ENCODE results near the gene DMXL1.

Gene DMXL1

DNA sequence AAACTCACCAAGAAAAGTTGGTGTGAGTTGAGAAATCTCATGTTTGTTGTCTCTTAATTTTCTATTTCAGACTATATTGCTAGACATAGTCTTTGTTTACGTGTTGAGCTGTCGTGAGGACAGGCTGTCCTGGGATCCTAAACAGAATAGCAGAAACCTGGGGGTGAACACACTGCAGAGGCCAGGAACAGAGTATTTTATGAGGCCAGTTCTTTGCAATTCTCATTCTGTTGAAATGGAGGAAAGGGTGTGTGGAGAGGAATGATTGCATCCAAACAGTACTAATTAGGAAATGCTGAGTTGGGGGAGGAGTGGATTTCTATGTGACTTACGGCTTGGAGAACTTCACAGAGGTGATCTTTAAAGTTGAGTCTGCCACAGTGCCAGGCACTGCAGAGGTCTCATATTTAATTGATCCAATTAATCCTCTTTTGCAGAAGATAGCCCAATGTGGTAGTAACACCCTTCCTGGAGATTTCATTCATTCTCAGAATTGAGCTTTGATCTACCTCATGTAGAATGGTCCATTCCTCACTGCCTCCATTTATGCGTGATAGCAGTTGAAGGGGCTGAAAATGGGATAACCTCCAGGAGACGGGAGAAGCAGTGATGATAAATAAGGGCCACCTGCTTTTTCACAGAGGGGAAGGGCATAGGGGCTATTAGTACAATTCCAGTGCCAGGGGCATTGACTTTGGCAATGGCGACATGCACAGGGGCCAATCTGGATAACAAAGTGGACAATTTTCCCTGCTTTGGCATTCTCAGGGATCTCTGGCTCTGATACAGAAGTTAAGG lies 200.3 kb downstream of the DMXL1 start:
- DNase-seq = peak; percentile 76

DNA sequence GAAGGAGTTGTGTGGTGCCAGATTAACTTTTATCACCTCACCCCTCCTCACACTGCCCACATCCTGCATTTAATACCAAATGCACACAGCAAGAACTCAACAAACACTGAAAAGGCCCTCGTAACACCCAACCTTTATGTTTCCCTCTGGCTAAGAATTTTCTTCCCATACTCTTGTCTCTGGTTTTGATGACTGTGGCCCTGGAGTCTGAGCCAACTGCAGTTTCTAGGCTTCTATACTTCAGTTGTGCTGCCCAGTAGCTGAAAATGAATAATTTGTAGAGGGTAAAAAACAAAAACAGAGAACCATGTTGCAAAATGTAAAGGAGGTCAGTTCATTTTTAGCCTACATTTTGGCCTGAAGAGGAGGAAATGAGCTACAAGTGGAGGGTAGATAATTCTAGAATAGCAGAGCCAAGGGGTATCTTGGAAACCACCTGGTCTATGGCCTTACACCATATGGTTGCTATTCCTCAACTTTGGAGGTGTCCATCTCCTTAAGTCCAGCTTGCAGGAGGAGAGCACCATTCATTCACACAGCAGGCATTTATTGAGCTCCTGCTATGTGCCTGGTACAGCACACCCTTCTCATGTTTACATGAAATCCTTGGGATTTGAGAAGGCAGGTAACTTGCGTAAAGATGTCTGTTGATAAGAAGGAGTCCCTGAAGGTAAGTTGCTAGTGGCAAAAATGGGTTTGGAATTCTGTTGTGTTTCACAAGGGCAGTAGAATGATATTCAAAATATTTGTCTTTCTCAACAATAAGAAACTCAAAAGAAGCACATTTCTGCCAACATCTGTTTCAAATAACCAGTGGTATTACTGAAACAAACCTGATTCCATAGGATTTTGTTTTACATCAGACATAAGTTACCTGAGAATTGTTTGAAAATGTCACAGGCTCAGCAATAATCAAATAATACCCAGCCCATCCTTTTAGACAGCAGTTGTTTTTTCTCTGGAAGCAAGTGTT lies 201.2 kb downstream of the DMXL1 start:
- DNase-seq = peak; percentile 39

DNA sequence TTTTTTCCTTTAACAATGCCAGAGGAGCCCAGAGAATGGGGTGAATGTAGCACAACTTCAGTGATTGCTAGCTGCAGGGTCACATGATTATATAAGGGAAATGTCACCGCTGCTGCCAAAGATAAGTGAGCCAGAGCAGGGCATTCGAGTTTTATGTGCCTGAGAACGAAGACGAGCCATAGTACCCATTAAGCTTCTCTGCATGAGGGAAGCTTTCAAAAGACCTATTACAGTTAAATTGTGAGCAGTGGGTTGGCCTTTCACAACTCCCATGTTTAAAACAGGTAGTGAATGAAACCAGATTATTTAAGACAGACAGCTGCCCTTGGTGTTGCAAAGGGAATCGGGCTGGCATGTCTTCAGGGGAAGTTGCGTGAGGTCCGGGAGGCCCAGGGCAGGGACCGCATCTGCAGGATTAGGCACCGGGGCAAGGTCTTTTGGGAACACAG lies 202.5 kb downstream of the DMXL1 start:
- peak; percentile 58 for DNase-seq

DNA sequence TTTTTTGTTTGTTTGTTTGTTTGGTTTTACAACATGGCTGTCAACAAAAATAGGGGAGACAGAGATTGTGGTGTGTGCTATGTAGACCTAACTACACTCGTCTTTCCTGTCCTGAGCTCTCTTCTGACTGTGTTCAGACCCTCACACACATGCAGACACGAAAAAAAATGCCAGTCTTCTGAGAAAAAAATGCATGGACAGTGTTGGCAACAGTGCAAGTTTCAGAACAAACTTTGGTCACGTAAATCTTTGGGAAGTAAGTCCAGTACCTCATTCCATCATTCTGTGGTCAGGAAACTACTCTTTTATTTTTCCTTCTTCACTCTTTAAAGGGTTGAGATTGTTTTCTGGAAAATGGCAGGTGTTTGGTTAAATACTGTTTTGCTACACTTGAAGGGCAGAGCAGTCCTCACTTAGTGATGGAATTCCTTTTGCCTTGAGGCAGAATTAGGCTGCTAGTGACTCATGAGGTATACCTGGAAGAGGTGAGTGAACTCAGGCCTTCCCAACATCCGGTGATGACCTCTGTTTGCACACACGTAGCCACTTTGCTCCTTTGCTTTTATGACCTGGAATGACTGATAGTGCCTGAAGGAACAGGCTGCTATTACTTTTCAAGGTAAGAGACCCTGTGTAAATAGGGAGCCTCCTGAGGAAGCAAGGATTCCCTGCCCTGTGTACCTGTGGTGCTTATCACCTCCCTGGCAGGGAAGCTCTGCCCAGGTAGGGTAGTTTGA lies 203.3 kb downstream of the DMXL1 start:
- DNase-seq = peak; percentile 81

DNA sequence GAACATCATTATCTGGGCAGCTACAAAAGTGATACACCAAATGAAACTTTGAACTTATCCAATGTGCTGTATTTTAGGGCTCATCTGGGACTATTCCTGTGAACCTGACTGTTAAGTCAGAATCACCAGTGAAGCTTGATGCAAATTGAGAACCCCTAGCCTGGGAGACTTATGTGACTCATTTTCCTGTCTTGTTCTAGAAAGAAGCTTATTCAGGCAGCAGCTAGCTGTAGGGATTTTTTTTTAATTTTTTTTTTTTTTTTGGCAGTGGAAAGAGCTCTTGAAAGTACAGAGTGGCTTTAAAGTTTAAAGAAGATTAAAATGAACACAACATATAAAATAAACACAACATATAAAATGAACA lies 203.9 kb downstream of the DMXL1 start:
- no peak for DNase-seq

DNA sequence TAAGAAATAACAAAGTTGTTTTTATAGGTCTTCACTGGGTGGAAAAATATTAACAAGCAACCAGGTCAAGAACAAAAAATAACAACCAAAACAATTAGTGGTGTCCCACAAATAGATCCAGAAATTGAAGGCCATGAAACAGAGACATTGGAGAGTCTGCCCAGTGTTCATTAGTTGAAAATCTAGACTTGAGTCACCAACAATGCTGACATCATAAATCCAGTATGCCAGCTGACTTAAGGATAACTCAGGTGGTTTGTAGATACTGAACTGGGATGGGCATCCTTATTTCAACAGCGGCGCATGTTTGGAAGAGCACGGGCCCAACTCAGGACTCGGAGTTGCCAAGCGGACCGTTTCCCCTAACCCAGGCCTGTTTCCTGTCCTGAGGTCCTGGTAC lies 204.3 kb downstream of the DMXL1 start:
- DNase-seq = peak; percentile 12

DNA sequence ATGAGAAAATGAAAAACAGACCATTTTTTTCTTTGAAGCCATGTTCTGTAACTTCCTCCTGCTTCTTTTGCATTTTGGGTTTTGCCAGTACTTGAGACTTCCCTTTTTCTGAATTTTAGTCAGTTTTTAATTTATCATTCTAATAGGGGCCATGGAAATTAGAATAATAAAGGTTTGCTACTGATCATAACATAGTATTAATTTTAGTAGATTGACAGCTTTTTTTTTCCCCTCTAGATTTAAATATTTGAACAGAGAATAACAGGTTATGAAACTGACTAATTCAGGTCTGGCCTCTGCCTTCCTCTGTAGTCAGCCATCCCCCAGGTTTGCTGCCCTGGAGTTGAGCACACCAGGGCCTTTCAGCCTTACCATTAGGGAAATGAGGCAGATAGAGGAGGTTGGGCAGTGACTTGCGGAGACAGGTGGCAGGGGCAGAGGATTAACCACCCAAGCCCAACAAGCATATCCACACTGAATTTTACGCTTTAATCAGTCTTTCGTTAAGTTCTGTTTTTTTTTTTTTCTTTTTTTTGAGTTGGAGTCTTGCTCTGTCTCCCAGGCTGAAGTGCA lies 204.8 kb downstream of the DMXL1 start:
- DNase-seq = peak; percentile 18

DNA sequence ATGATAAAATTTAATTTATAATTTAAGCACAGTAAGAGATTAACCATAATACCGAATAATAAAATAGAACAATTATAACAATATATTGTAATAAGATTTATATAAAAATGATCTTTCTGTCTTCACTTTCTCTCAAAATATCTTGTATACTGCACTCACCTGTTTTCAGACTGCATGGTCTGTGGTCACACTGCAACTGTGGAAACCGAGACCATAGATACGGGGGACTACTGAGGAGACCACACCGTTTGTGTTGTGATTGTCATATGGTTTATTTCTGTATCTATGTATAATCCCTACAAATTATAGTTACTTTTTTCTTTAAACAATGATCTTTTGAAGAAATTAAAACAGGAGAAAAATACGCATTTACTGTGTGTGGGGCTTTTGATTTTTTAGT lies 206.1 kb downstream of the DMXL1 start:
- DNase-seq = no peak

DNA sequence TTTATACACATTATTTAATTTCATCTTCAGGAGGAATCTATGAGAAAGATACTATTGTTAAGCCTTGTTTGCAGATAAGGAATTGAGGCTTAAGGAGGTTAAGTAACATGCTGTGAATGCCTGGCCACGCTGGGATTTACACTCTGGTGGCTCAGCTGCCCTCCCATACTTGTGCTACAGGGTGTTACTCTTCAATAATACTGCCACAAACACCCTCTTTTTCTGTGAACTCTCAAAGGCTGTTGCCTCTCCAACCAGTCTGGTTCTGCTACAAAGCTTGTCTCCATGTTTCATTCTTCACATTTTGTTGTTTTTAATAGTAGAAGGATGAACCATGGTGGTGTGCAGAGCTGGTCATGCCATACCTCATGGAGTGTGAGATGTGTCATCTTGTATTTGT lies 208.2 kb downstream of the DMXL1 start:
- DNase-seq = no peak

DNA sequence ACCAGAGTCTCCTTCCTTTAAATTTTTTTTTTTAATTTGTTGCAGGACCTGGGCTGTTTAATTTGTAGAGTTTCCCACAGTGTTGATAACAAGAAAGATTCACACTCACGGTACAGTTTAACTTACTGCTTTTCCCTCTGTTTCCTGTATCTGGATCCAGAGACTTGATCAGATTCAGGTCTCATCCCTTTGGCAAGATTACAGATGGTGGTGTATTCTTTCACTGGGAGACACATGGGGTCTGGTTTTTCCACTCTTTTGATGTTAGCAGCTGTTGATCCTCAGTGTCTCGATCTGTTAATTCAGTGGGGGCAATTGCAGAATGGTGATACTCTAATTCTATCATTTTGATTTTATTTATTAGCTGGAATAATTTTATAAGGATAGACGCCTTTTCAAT lies 209.5 kb downstream of the DMXL1 start:
- peak; percentile 42 for DNase-seq

DNA sequence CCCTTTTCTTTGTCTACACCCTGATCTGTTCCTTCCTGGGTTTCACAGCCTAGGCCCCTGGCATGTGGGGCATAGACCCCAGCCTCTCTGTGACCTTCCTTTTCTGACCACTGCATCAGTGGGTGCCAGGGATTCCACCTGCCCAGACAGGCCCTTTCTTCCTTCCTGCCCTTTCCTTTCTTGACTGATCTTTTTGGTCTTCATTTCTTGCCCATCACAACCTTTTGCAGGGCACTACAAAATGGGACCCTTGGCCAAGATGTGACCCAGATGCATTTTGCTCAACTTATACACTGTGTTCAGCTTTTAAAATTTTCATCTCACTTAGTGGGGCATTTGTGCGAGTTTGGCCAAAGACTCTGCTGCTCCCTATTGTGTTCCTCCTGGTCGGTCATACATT lies 211.7 kb downstream of the DMXL1 start:
- no peak for DNase-seq

DNA sequence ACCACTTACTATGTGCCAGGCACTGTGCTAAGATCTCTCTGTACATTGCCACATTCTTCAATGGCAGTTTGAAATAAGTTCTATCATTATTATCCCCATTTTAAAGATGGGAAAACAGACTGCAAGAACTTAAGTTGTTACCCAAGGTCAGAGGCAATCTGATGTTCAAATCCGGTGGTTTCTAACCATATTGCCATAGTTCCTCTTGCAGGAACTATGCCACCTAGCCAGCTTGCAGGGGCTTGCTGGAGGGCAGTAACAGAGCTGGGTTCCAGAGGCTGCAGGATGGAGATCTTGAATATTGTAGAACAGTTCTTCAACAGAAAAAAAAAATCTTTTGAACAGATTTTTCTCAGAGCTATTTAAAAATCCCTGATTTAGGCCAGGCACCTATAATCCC lies 213.1 kb downstream of the DMXL1 start:
- DNase-seq = no peak

DNA sequence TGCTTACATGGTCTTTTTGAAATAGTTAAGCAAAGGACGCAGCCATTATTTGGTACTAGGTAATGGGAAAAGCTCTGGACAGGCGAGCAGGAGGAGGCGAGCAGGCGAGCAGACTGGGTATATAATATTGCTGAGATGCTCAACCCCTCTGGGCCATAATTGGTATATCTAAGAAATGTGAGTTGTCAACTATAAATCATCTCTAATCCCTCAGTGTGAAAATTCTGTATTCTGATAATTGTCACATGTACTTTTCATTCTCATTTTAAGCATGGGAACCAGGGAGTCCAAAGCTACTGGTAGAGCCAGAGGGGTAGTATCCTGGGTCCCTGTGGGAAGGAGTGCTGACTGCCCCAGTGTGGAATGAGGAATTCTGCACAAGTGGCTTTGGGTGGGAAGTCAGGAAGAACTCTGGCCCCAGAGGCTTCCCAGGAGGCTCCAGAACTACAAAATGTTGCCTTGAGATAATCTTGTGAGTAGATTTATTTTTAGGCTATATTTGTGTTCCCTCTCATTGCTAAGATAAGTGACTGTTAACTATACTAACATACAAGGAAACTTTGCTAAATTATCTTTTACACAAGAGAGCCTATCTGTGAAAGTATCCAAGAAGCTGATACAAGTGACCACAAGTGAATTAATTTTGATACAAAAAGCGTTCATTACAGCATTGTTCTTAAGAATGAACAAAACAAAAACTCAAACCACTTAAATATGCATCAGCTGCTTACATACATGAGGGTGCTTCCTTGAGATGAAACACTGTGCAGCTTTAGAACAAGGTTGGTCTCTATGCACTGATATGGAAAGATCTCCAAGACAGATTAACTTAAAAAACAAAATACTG lies 214.4 kb downstream of the DMXL1 start:
- no peak for DNase-seq

DNA sequence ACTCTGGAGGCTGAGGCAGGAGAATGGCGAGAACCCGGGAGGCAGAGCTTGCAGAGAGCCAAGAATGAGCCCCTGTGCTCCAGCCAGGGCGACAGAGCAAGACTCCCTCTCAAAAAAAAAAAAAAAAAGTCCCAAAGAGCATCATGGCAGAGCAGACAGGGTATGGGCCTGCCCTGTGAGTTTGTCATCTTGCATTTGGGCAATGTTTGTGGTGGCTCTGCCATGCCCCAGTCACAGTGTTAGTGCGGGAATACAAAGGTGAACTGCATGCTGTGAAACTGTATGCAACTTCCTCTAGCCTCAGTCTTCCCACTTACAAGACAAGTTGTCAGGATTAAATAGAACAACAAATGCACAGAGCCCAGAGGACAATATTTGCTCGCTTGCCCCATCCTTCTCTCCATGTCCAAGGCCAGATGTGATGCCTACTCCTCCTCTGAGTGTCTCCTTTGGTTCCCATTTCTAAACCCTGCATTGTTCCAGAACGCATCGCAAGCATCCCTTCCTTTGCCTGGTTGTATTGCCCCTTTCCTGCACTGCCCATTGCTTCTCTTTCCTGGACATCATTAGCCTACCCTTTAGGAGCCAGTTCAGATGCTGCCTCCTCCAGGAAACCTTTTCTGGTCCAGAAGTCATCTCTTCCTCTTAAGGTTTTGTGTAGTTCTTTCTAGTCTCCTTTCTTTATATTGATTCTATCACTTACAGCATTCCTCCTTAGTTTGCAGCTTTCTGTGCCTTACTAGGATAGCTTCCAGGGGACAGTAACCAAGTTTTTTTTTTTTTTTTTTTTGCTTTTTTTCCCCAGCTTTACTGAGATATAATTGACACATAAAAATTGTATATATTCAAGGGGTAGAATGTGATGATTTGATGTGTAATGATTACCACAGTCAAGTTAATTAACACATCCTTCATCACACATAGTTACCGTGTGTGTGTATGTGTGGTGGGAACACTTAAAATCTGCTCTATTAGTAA lies 215.9 kb downstream of the DMXL1 start:
- DNase-seq = peak; percentile 34

DNA sequence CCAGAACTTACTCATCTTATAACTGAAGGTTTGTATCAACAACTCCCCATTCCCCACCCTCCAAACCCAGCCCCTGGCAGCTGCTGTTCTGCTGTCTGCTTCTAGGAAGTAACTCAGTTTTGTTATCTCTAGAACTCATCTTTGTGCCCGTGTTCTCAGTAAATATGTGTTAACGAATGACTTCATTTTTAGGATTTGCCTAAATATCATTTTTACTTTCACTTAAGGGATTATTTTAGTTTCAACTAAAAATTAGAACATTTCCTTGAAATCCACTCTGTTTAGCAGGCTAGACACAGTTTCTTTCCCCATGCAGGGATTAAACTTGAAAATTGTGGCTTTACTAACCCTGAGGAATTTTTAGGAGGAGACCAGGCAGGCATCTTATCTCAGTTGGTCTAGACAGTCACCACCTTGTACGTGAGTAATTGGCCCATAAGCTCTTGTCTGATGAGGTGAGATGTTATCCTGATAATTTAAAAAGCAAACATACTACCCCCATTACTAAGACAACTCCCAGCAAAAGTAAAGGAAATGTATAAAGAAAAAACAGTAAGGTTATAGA lies 216.7 kb downstream of the DMXL1 start:
- peak; percentile 64 for DNase-seq

DNA sequence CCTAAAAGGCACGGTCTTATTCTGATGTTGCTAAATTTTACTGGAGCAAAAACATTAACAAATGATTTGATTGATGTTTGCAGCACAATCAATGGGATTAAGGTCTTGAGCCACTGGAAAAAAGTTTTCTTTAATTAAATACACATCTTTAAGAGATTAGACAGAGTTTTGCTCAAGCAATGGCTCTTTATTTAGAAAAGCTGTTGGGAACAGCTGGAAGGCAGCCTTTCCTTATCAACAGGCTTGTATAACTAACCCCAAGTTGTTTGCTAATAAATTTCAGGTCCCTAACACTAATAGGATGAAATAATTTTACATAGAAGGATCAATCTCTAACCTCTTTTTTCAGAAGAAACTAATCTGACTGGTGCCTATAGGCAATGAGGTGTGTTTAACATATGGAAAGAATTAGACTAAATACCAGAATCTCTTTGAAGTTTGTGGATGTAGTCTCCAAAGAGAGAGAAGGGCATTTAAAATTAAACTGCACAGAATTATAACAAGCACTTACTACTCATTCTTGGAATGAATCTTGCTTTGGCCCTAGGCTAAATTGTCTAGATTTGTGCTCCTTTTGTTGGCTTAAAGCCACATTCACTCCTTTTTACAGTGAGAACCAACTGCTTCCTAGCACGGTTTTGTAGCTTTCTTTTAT lies 217.6 kb downstream of the DMXL1 start:
- peak; percentile 77 for DNase-seq

DNA sequence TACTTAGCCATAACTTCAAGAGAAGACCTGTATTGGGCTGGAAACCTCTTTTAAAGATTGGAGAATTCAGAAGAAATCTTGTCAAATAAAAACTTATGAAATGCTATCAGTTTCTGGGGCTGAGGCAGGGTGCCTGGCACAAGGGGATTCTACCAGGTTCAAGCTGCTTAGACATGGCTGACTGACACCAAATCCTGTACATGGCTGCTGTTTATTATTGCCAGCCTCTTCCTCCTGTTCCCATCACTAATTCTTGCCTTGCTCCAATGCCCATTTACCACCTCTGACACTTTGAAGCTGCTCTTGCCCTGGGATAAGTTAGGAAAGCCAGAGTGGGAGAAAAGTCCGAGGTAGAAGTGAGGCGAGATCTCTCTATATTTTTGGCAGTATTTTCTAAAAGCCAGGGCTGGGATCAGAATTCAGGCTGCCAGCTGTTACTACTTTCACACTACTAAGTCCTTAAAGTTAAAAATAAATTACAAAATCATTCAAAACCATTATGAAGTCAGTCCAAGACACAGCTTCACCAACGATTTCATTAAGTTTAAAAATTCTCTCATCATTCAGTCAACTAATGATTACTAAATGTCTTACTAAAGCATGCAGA lies 218.7 kb downstream of the DMXL1 start:
- no peak for DNase-seq

DNA sequence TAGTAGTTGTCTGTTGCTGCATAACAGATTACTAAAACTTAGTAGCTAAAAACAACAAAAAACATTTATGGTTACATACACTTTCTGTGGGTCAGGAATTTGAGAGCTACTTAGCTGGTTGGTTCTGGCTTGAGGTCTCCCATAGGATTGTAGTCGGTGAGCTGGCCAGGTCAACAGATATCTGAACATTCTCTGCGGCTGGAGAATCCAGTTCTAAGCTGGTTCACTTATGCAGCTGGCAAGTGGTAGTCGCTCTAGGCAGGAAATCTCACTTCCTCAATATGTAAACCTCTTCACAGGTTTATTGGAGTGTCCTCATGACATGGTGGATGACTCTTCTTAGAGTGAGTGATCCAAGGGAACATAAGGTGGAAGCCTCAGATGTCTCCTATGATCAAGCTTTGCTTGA lies 219.3 kb downstream of the DMXL1 start:
- DNase-seq = peak; percentile 20

DNA sequence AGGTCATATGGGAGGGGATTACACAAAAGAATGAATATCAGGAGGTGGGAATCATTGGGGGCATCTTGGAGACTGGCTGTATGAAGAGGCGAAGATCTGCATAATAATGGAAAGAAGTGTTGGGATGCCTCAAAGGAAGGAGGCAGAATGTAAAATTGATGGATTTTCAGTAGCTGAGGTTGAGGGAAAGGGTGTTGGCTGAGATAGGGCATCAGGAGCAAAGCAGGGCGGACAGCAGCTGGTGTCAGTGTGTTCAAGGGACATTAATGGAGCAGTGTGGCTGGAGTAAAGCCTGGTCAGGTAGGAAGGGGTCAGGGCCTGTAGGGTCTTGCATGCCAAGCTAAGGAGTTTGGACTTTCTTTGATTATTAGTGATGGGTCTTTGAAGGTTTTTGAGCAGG lies 219.7 kb downstream of the DMXL1 start:
- DNase-seq = no peak

Data from NCI-H69 (cell line).